ENCODE data around the gene IFI27L1. TPM values are rescaled to one million over a fixed set of nuclear protein-coding genes. Genes with fewer than 3 reads are reported as not detected.

IFI27L1 gene
- total RNA-seq, 1 experiment from 2014 or later = 27.6 TPM

DNA sequence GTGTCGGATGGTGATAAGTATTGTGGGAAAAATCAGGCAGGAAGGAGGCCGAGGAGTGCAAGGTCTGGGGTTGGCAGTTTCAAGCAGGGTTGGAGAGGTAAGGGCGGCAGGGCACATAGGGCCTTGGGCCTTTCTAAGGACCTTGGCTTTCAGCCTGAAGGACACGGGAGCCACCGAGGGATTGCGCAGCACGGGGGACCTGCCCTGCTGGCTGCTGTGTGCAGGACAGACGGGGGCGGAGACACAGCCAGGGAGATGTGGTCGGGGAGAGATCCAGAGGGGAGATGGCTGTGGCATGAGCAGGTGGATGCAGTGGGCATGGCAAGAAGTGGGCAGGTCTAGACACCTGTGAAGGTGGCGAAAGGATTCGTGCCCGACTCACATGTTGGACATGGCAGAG is 40.3 kb upstream of the IFI27L1 start (continued):
- TF ChIP-seq, protein P1, sequence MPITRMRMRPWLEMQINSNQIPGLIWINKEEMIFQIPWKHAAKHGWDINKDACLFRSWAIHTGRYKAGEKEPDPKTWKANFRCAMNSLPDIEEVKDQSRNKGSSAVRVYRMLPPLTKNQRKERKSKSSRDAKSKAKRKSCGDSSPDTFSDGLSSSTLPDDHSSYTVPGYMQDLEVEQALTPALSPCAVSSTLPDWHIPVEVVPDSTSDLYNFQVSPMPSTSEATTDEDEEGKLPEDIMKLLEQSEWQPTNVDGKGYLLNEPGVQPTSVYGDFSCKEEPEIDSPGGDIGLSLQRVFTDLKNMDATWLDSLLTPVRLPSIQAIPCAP (CRISPR knock-in tag; IDR thresholded peaks at IDR 0.05) = no peak
- no peak for TF ChIP-seq ZNF317 (CRISPR knock-in tag; IDR thresholded peaks at IDR 0.05; ENCODE audit: borderline replicate concordance, low read depth)

DNA sequence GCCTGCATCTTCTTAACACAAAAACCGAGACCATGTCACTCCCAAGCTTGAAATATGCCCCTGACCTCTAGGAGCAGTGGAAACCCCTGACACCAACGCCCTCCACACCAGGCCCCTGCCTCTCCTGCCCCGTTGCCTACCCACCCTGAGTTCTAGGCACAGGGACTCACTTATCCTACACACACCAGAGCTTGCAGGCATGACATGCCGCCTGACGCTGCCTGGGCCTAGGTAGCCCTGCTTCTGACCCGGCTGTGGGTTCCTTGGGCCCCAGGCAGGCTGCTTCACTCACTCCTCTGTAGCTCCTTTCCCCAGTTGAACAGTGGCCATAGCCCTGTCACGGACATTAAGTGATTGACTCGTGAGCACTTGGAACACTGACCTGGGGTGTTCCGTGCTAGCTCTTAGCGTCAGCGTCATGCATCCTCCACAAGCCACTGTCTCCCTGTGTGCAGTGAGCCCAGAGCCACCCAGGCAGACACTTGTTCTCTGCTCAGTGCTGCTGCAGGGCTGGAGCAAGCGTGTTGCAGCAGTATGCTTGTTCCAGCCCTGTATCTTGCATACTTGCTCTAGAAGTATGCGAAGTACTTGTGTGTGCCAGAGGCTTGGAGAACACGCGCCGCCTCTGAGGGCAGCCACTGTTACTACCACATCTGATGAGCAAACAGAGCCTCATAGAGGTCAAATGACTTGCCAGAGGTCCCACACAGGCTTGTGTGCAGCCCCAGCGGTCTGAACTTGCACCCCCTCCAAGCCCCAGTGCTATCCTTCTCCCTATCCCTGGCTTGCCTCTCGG is 39.4 kb upstream of the IFI27L1 start:
- Mint-ChIP-seq H3K4me3 (no peak overlapping the region), H3K36me3 (peaks cover 10% of the 10 kb centered on the region; the same call in 1 of the 2 replicates), H3K9me3 (no peaks in the 10 kb centered on the region), H3K27me3 (ENCODE audit: low read depth) (no peaks in the 10 kb centered on the region), H3K4me1 (peaks cover under 1% of the 10 kb centered on the region; the same call in 1 of the 2 replicates), H3K27ac (no peak overlapping the region)
- CTCF ChIA-PET = interaction anchor here (1.9 to 2.7 kb wide), 3 partner anchors 88 to 102 kb away, joined by 6 to 13 read pairs (median 11); partner anchors contain the start of gene IFI27L2
- DNase-seq (ENCODE audit: low spot score) (no peak), ATAC-seq (no peak)
- TF ChIP-seq ZNF671 (CRISPR knock-in tag; IDR thresholded peaks at IDR 0.05) = no peak
- TF ChIP-seq, protein P2, sequence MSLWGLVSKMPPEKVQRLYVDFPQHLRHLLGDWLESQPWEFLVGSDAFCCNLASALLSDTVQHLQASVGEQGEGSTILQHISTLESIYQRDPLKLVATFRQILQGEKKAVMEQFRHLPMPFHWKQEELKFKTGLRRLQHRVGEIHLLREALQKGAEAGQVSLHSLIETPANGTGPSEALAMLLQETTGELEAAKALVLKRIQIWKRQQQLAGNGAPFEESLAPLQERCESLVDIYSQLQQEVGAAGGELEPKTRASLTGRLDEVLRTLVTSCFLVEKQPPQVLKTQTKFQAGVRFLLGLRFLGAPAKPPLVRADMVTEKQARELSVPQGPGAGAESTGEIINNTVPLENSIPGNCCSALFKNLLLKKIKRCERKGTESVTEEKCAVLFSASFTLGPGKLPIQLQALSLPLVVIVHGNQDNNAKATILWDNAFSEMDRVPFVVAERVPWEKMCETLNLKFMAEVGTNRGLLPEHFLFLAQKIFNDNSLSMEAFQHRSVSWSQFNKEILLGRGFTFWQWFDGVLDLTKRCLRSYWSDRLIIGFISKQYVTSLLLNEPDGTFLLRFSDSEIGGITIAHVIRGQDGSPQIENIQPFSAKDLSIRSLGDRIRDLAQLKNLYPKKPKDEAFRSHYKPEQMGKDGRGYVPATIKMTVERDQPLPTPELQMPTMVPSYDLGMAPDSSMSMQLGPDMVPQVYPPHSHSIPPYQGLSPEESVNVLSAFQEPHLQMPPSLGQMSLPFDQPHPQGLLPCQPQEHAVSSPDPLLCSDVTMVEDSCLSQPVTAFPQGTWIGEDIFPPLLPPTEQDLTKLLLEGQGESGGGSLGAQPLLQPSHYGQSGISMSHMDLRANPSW (CRISPR knock-in tag; conservative IDR thresholded peaks at IDR 0.05; ENCODE audit: low read depth) = no peak
- POLR2A ChIA-PET = no interaction called here

DNA sequence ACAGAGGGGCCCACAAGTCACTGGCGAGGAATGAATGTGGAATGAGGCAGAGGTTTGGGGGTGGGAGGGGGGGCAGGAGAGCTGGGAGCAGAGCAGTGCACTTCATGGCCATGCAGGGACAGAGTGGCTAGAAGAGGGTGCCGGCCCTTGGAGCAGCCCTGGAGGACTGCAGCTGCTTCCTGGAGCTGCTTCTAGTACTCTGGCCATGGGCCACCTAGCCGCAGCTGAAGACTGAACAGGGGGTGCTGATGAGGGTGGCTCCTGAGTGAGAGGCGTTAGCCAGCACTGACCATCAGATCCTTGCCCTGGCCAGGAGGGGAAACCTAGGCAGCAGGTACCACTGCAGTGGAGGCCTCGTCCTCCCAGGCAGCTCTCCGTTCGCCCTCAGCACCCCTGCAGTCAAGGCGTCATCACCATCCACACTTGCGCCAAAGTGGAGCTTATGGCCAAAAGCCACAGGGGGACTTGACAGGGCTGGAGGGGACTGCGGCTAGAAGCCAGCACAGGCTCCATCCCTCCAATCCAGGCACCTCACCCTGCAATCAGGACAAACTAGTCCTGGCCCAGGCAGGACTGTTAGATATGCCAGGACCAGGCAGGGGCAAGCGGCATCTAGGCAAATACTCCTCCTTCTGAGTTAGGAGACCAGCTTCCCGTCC is 38.5 kb upstream of the IFI27L1 start:
- TF ChIP-seq CREB1 (CRISPR knock-in tag; IDR thresholded peaks at IDR 0.05) = no peak
- TF ChIP-seq ZNF396 (CRISPR knock-in tag; IDR thresholded peaks at IDR 0.05; ENCODE audit: borderline replicate concordance) = no peak
- TF ChIP-seq, protein P3, sequence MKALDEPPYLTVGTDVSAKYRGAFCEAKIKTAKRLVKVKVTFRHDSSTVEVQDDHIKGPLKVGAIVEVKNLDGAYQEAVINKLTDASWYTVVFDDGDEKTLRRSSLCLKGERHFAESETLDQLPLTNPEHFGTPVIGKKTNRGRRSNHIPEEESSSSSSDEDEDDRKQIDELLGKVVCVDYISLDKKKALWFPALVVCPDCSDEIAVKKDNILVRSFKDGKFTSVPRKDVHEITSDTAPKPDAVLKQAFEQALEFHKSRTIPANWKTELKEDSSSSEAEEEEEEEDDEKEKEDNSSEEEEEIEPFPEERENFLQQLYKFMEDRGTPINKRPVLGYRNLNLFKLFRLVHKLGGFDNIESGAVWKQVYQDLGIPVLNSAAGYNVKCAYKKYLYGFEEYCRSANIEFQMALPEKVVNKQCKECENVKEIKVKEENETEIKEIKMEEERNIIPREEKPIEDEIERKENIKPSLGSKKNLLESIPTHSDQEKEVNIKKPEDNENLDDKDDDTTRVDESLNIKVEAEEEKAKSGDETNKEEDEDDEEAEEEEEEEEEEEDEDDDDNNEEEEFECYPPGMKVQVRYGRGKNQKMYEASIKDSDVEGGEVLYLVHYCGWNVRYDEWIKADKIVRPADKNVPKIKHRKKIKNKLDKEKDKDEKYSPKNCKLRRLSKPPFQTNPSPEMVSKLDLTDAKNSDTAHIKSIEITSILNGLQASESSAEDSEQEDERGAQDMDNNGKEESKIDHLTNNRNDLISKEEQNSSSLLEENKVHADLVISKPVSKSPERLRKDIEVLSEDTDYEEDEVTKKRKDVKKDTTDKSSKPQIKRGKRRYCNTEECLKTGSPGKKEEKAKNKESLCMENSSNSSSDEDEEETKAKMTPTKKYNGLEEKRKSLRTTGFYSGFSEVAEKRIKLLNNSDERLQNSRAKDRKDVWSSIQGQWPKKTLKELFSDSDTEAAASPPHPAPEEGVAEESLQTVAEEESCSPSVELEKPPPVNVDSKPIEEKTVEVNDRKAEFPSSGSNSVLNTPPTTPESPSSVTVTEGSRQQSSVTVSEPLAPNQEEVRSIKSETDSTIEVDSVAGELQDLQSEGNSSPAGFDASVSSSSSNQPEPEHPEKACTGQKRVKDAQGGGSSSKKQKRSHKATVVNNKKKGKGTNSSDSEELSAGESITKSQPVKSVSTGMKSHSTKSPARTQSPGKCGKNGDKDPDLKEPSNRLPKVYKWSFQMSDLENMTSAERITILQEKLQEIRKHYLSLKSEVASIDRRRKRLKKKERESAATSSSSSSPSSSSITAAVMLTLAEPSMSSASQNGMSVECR (CRISPR knock-in tag; IDR thresholded peaks at IDR 0.05; ENCODE audit: borderline replicate concordance) = no peak
- TF ChIP-seq, protein P2 (CRISPR knock-in tag; conservative IDR thresholded peaks at IDR 0.05; ENCODE audit: low read depth) = no peak
- TF ChIP-seq CREM (CRISPR knock-in tag; IDR thresholded peaks at IDR 0.05) = no peak
- ChIA-PET CTCF (interaction anchor here (1.9 to 2.7 kb wide), 3 partner anchors 87 to 102 kb away, joined by 6 to 13 read pairs (median 11); partner anchors contain the start of gene IFI27L2), POLR2A (no interaction called here)
- H3K4me1 Mint-ChIP-seq = no peaks in the 10 kb centered on the region; the same call in 1 of the 2 replicates
- no peaks in the 10 kb centered on the region for H3K27me3 Mint-ChIP-seq (ENCODE audit: low read depth)
- no peak overlapping the region for H3K4me3 Mint-ChIP-seq
- no peaks in the 10 kb centered on the region for H3K9me3 Mint-ChIP-seq
- H3K36me3 Mint-ChIP-seq = peaks cover 15% of the 10 kb centered on the region; the same call in 1 of the 2 replicates
- DNase-seq (ENCODE audit: low spot score) (no peak), ATAC-seq (no peak)
- no peak overlapping the region for H3K27ac Mint-ChIP-seq

Measured in WTC11 (cell line).